HG03460 (cell line): ENCODE results near the gene ASTN2.

Experiments used
- ATAC-seq: cut with Tn5 transposase; IDR thresholded peaks from one replicate; pipeline ENCODE4 v1.9.1; 2021; ENCODE audit not compliant: unreplicated experiment

ASTN2 gene

GRCh38 chr9:116689486-116690032 lies 725.3 kb downstream of the ASTN2 start:
- no peak for ATAC-seq

GRCh38 chr9:116688806-116689485 lies 725.9 kb downstream of the ASTN2 start:
- ATAC-seq, result no peak

GRCh38 chr9:116687754-116688135 lies 727.1 kb downstream of the ASTN2 start:
- peak; percentile 0 for ATAC-seq

- ATAC-seq, result peak; percentile 98
Measured at GRCh38 chr9:116687074-116687753, 727.6 kb downstream of the ASTN2 start, which contains the start of gene TRIM32. TRIM32 (plus strand) TSS chr9:116687305; CDS start chr9:116697743, 10,438 bp downstream.

- ATAC-seq, result peak; percentile 36
Measured at GRCh38 chr9:116686693-116687073, 728.2 kb downstream of the ASTN2 start.

GRCh38 chr9:116686135-116686534 lies 728.7 kb downstream of the ASTN2 start:
- no peak for ATAC-seq

GRCh38 chr9:116685166-116685565 lies 729.7 kb downstream of the ASTN2 start:
- ATAC-seq, result no peak

GRCh38 chr9:116683535-116683934 lies 731.3 kb downstream of the ASTN2 start:
- no peak for ATAC-seq

- no peak for ATAC-seq
Measured at GRCh38 chr9:116674210-116674980, 740.5 kb downstream of the ASTN2 start.

GRCh38 chr9:116673375-116673774 lies 741.5 kb downstream of the ASTN2 start:
- ATAC-seq, result no peak

GRCh38 chr9:116671605-116672004 lies 743.3 kb downstream of the ASTN2 start:
- no peak for ATAC-seq

GRCh38 chr9:116668970-116669695 lies 745.7 kb downstream of the ASTN2 start:
- no peak for ATAC-seq

- no peak for ATAC-seq
Measured at GRCh38 chr9:116663581-116663980, 751.3 kb downstream of the ASTN2 start.

GRCh38 chr9:116662646-116663310 lies 752.1 kb downstream of the ASTN2 start:
- no peak for ATAC-seq

- peak; percentile 81 for ATAC-seq
Measured at GRCh38 chr9:116661037-116661954, 753.6 kb downstream of the ASTN2 start.

- ATAC-seq, result no peak
Measured at GRCh38 chr9:116658265-116658664, 756.6 kb downstream of the ASTN2 start.

- no peak for ATAC-seq
Measured at GRCh38 chr9:116656977-116657376, 757.9 kb downstream of the ASTN2 start.

GRCh38 chr9:116656501-116656971 lies 758.3 kb downstream of the ASTN2 start:
- ATAC-seq, result no peak

- no peak for ATAC-seq
Measured at GRCh38 chr9:116654059-116654355, 760.9 kb downstream of the ASTN2 start.
